K562 (cell line): ENCODE data around the gene VSTM5. TPM values are rescaled to one million over a fixed set of nuclear protein-coding genes. Genes with fewer than 3 reads are reported as not detected.

Experiments used
- ATAC-seq: fragments of 200-7000 bp; cut with Tn5 transposase; 3 replicates; pipeline ENCODE4 v1.9.1; 2020; ENCODE audit warnings: moderate library complexity
- BruUV-seq: library from RNA; stranded (reverse); fragments of 400-500 nt; replicated peaks from 2 replicates; lab custom pipeline; 2021; lab: Mats Ljungman, UMichigan
- CTCF ChIA-PET: fragments of 300-600 bp; formaldehyde crosslinking; extraction: SDS; loops from one replicate; lab custom pipeline; 2021; ENCODE audit warnings: low intra/inter-chr PET ratio; lab: Yijun Ruan, JAX
- POLR2A ChIA-PET: fragments of 300-600, 350-650 bp; sonication (Branson Sonifier 250); formaldehyde crosslinking; extraction: SDS; loops from one replicate; lab custom pipeline; 2021; ENCODE audit warnings: antibody characterized with exemption, inconsistent platforms; lab: Yijun Ruan, JAX
- DNase-seq, 4 experiments: peaks; one replicate each; pipeline versions ENCODE4 v3.0.0 to v3.0.0-alpha.2; 2011 to 2018; ENCODE audit warnings: low spot score in 3 of 4, mixed read lengths in 3 of 4; ENCODE audit errors: extremely low read depth in 1 of 4
- FAIRE-seq: peaks from 2 replicates; lab custom pipeline; 2011; peaks lifted over from hg19 to GRCh38; lab: Jason Lieb, UNC
- H2AFZ ChIP-seq: 2 replicates; pipeline ENCODE4 v1.6.0; 2011; ENCODE audit warnings: low read depth, low read length, control low read depth, inconsistent platforms
- H3K27ac ChIP-seq: fragments of 200-600 bp; 3 replicates; pipeline ENCODE4 v1.8.0; 2011; ENCODE audit warnings: low read depth, mild to moderate bottlenecking, control low read depth, inconsistent platforms, low read length, moderate library complexity, mixed read lengths; ENCODE audit errors: extremely low read depth
- H3K27me3 ChIP-seq, 2 experiments: fragments of 300-600 bp in 1 of 2; 2 replicates in 1 of 2; 3 replicates in 1 of 2; pipeline versions ENCODE4 v1.6.0 to v1.8.0; 2011; ENCODE audit warnings: inconsistent platforms in 2 of 2, low read length in 2 of 2, mild to moderate bottlenecking in 1 of 2, mixed read lengths in 1 of 2, moderate library complexity in 1 of 2; ENCODE audit not compliant: control insufficient read depth in 2 of 2, insufficient read depth in 2 of 2
- H3K36me3 ChIP-seq: fragments of 300-600 bp; 3 replicates; pipeline ENCODE4 v1.8.0; 2011; ENCODE audit warnings: mild to moderate bottlenecking, low read length, inconsistent platforms; ENCODE audit not compliant: control insufficient read depth, insufficient read depth
- H3K4me1 ChIP-seq, 2 experiments: fragments of 200-600 bp in 1 of 2; replicated peaks in 1 of 2; 2 replicates in 1 of 2; 3 replicates in 1 of 2; pipeline versions ENCODE4 v1.5.1 to v1.8.0; 2011; ENCODE audit warnings: inconsistent platforms in 2 of 2, low read length in 2 of 2, mild to moderate bottlenecking in 1 of 2, mixed read lengths in 1 of 2, moderate library complexity in 1 of 2; ENCODE audit not compliant: control insufficient read depth in 2 of 2, insufficient read depth in 2 of 2
- H3K4me2 ChIP-seq: 2 replicates; pipeline ENCODE4 v1.6.1; 2011; ENCODE audit warnings: low read length, control low read depth, inconsistent platforms, mixed read lengths; ENCODE audit not compliant: insufficient read depth
- H3K4me3 ChIP-seq: fragments of 200-600 bp; sonication (generic), shearing (Covaris generic); 2 replicates; pipeline ENCODE4 v1.5.1; 2016; ENCODE audit warnings: control low read depth, inconsistent platforms
- H3K79me2 ChIP-seq: fragments of 200-600 bp; 3 replicates; pipeline ENCODE4 v1.8.0; 2011; ENCODE audit warnings: low read length, inconsistent platforms; ENCODE audit not compliant: control insufficient read depth, insufficient read depth
- H3K9ac ChIP-seq, 2 experiments: 2 replicates each; pipeline versions ENCODE4 v1.6.0 to v1.6.1; 2011; ENCODE audit warnings: low read depth in 2 of 2, low read length in 2 of 2, control low read depth in 1 of 2, inconsistent platforms in 1 of 2, mild to moderate bottlenecking in 1 of 2, mixed read lengths in 1 of 2; ENCODE audit not compliant: insufficient read depth in 1 of 2
- H3K9me1 ChIP-seq: one replicate; pipeline ENCODE4 v1.6.0; 2011; ENCODE audit warnings: inconsistent platforms, mild to moderate bottlenecking, low read length, moderate library complexity; ENCODE audit not compliant: control insufficient read depth, insufficient read depth
- H3K9me3 ChIP-seq: replicated peaks from 2 replicates; pipeline ENCODE4 v1.5.1; 2011; ENCODE audit warnings: low read depth, low read length, inconsistent platforms; ENCODE audit not compliant: control insufficient read depth, insufficient read depth
- H4K20me1 ChIP-seq: replicated peaks from 2 replicates; pipeline ENCODE4 v1.6.1; 2011; ENCODE audit warnings: low read length, inconsistent platforms, mixed read lengths; ENCODE audit not compliant: control insufficient read depth, insufficient read depth
- CHD2 ChIP-seq: IDR thresholded peaks from 2 replicates; pipeline ENCODE4 v1.6.1; 2011; ENCODE audit warnings: low read depth, low read length
- CTBP1 ChIP-seq: fragments of 450-650 bp; IDR thresholded peaks from 2 replicates; pipeline ENCODE4 v1.6.1; 2016; ENCODE audit warnings: borderline replicate concordance
- DMBX1 ChIP-seq: fragments of 250-450 bp; sonication (Bioruptor Pico); IDR thresholded peaks from 2 replicates; pipeline ENCODE4 v1.8.0; 2022; ENCODE audit warnings: inconsistent platforms, mild to moderate bottlenecking, moderate library complexity, borderline replicate concordance
- ELF4 ChIP-seq: fragments of 450-650 bp; formaldehyde crosslinking; IDR thresholded peaks from 2 replicates; pipeline ENCODE4 v1.4.0; 2022; ENCODE audit warnings: missing genetic modification characterization
- EP400 ChIP-seq: fragments of 450-650 bp; IDR thresholded peaks from 2 replicates; pipeline ENCODE4 v1.6.1; 2017; ENCODE audit warnings: antibody characterized with exemption, mild to moderate bottlenecking, moderate library complexity
- ESRRA ChIP-seq: fragments of 450-650 bp; IDR thresholded peaks from 2 replicates; pipeline ENCODE4 v1.6.1; 2014; ENCODE audit warnings: low read depth, mild to moderate bottlenecking, moderate library complexity, borderline replicate concordance
- FOXJ2 ChIP-seq: fragments of 200-800 bp; sonication (Bioruptor generic); IDR thresholded peaks from 2 replicates; pipeline ENCODE4 v1.6.1; 2016; ENCODE audit warnings: missing genetic modification characterization, missing compliant biosample characterization
- GABPB2 ChIP-seq: fragments of 250-450 bp; sonication (Bioruptor Pico); conservative IDR thresholded peaks from 2 replicates; pipeline ENCODE4 v1.5.1; 2021; ENCODE audit warnings: mild to moderate bottlenecking
- HLTF ChIP-seq: fragments of 450-650 bp; IDR thresholded peaks from 2 replicates; pipeline ENCODE4 v1.6.1; 2016
- HSF4 ChIP-seq: fragments of 250-450 bp; sonication (Bioruptor Pico); IDR thresholded peaks from 2 replicates; pipeline ENCODE4 v2.1.2; 2022; ENCODE audit warnings: mild to moderate bottlenecking, moderate library complexity, borderline replicate concordance
- KDM4B ChIP-seq, 2 experiments: fragments of 450-650 bp in 1 of 2; sonication (generic) in 1 of 2; IDR thresholded peaks; 2 replicates each; pipeline ENCODE4 v1.6.1; 2016 to 2017; ENCODE audit warnings: borderline replicate concordance in 2 of 2, antibody characterized with exemption in 1 of 2, low read depth in 1 of 2, mild to moderate bottlenecking in 1 of 2
- L3MBTL2 ChIP-seq: fragments of 450-650 bp; IDR thresholded peaks from 2 replicates; pipeline ENCODE4 v1.6.1; 2016; ENCODE audit warnings: mild to moderate bottlenecking, moderate library complexity
- MCM7 ChIP-seq, 2 experiments: fragments of 450-650 bp; IDR thresholded peaks; 2 replicates each; pipeline ENCODE4 v1.6.1; 2016 to 2018
- NCOA4 ChIP-seq: fragments of 450-650 bp; IDR thresholded peaks from 2 replicates; pipeline ENCODE4 v1.6.1; 2018; ENCODE audit warnings: mild to moderate bottlenecking; ENCODE audit not compliant: partially characterized antibody
- NR2C1 ChIP-seq, 2 experiments: fragments of 450-650 bp; IDR thresholded peaks; 2 replicates each; pipeline ENCODE4 v1.6.1; 2017; ENCODE audit warnings: mild to moderate bottlenecking in 2 of 2, antibody characterized with exemption in 1 of 2, inconsistent platforms in 1 of 2, missing compliant biosample characterization in 1 of 2, missing genetic modification characterization in 1 of 2
- RAD51 ChIP-seq: fragments of 450-650 bp; IDR thresholded peaks from 2 replicates; pipeline ENCODE4 v1.7.1; 2016; ENCODE audit warnings: low read depth, mild to moderate bottlenecking, borderline replicate concordance
- RFX7 ChIP-seq: fragments of 250-450 bp; sonication (Bioruptor Pico); IDR thresholded peaks from 2 replicates; pipeline ENCODE4 v1.5.1; 2021; ENCODE audit warnings: mild to moderate bottlenecking
- SP1 ChIP-seq: sonication (generic); formaldehyde crosslinking; IDR thresholded peaks from 2 replicates; pipeline ENCODE4 v1.8.1; 2022; ENCODE audit warnings: mild to moderate bottlenecking, missing genetic modification reagents
- STAG1 ChIP-seq: sonication (generic); formaldehyde crosslinking; IDR thresholded peaks from 2 replicates; pipeline ENCODE4 v1.5.0; 2020; ENCODE audit warnings: missing genetic modification reagents, borderline replicate concordance
- TAL1 ChIP-seq: fragments of 450-650 bp; IDR thresholded peaks from 2 replicates; pipeline ENCODE4 v1.6.1; 2016; ENCODE audit warnings: mild to moderate bottlenecking
- ZNF354B ChIP-seq: fragments of 250-450 bp; sonication (Bioruptor Pico); IDR thresholded peaks from 2 replicates; pipeline ENCODE4 v1.4.0; 2020
- ZNF436 ChIP-seq: fragments of 250-450, 450-650 bp; sonication (Bioruptor Pico); formaldehyde crosslinking; IDR thresholded peaks from 2 replicates; pipeline ENCODE4 v1.7.0; 2020; ENCODE audit warnings: mild to moderate bottlenecking
- WGBS: fragments of 100-300 bp; shearing (Covaris generic); methylation state at CpG from one replicate; pipeline ENCODE4 v1.1.6; 2016; ENCODE audit warnings: low coverage, mixed read lengths; ENCODE audit not compliant: insufficient coverage; ENCODE audit errors: missing lambda C conversion rate; 5-methylcytosine and 5-hydroxymethylcytosine counted together
- in situ Hi-C: fragments of 300-500 bp; cut with MboI; formaldehyde crosslinking; loops from 4 replicates; pipeline ENCODE4 v1.15.0; 2018; ENCODE audit warnings: inconsistent platforms, mixed read lengths
- intact Hi-C: fragments of 100-400 bp; cut with micrococcal nuclease; formaldehyde crosslinking; loops from 2 replicates; pipeline ENCODE4 v1.14.2; 2022
- polyA plus RNA-seq, 8 experiments: library from polyadenylated mRNA; depleted of rRNA in 4 of 8; stranded (reverse) in 5 of 8; unstranded in 3 of 8; fragments of >200 nt; fragmentation: Nextera tagmentation in 2 of 8; fragmentation: Illumina TruSeq in 1 of 8; extraction: Ambion mirVana in 2 of 8; extraction: Trizol in 1 of 8; gene quantifications; 2 replicates each; pipeline versions ENCODE4 v1.2.1 to v1.2.3, GENCODE V29; 2011 to 2014; ENCODE audit warnings: inconsistent platforms in 1 of 8, missing spikeins in 1 of 8
- total RNA-seq, 7 experiments: library from RNA; depleted of rRNA in 6 of 7; stranded (reverse); fragments of >200 nt in 6 of 7; fragmentation: Illumina TruSeq in 2 of 7; extraction: Trizol in 2 of 7; gene quantifications; 2 replicates each; pipeline versions ENCODE4 v1.2.1 to v1.2.3, GENCODE V29; 2011 to 2021; ENCODE audit warnings: low replicate concordance in 1 of 7
- TF ChIP-seq, protein P1 (sequence below): fragments of 250-450 bp; sonication (Bioruptor Pico); IDR thresholded peaks from 2 replicates; pipeline ENCODE4 v1.5.0; 2021; ENCODE audit warnings: mild to moderate bottlenecking, borderline replicate concordance
- TF ChIP-seq, protein P2 (sequence below): sonication (generic); formaldehyde crosslinking; IDR thresholded peaks from 2 replicates; pipeline ENCODE4 v1.8.1; 2023; ENCODE audit warnings: mild to moderate bottlenecking, missing genetic modification reagents

Gene VSTM5
- total and polyA plus RNA-seq, 9 of the 15 experiments (the other 6 are each of a cell fraction or from before 2014, with no cell fraction given), result 0.01 TPM; not detected in 8

DNA sequence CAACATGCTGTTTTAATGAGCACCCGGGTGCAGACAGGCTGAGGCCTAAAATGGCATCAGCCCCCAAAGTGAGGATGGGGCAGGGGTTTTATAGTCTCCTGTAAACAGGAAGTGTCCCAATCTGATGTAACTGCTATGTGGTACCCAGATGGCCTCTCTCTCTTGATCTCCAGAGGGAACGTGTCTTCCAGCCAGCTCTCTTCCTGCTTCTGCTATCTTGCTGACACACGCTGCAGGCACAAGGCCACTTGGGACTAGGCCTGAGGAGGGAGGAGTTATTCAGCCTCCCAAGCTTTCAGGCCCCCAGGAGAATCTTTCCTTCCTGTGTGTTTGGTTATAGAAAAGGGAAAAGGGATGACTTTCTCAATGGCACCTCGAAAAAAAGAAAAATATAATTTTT lies 11.4 kb upstream of the VSTM5 start:
- intact Hi-C loops, result no loop called here
- peaks cover 0 to 9% of the 10 kb centered on the region in 2 experiments; a peak in 1 of 5 replicates for H3K27me3 ChIP-seq
- H3K27ac ChIP-seq, result no peak overlapping the region
- 10% methylated on average over 4 of the region's 4 CpGs for WGBS
- ATAC-seq (peak; percentile 83), DNase-seq (peak in 1 of 4 experiments; percentile 50), FAIRE-seq (peak; percentile 70)
- in situ Hi-C loops, result no loop called here
- BruUV-seq, result no TSS peak
- CTCF ChIA-PET, result no interaction called here
- no peaks in the 10 kb centered on the region for H3K9me1 ChIP-seq
- H2AFZ ChIP-seq, result peak overlapping the region; percentile 72
- POLR2A ChIA-PET, result no interaction called here
- no peak overlapping the region for H3K9ac ChIP-seq
- H3K9me3 ChIP-seq, result no peaks in the 10 kb centered on the region
- H3K4me1 ChIP-seq, result peaks cover 0 to 5% of the 10 kb centered on the region in 2 experiments; a peak in 2 of 5 replicates
- no peaks in the 10 kb centered on the region for H3K36me3 ChIP-seq
- no peaks in the 10 kb centered on the region for H4K20me1 ChIP-seq
- H3K4me2 ChIP-seq, result peak overlapping the region; percentile 8; the same call in 1 of the 2 replicates
- no peak overlapping the region for H3K4me3 ChIP-seq
- H3K79me2 ChIP-seq, result no peaks in the 10 kb centered on the region
- TF ChIP-seq NR2C1 (IDR thresholded peaks at IDR 0.05), result no peak
- TF ChIP-seq NR2C1 (tag; IDR thresholded peaks at IDR 0.05), result no peak
- TF ChIP-seq NCOA4, result no peak
- no peak for TF ChIP-seq SP1 (CRISPR knock-in tag)
- no peak for TF ChIP-seq CHD2
- TF ChIP-seq ZNF354B (CRISPR knock-in tag), result no peak
- TF ChIP-seq STAG1 (CRISPR knock-in tag), result no peak
- TF ChIP-seq KDM4B (IDR thresholded peaks at IDR 0.05; ENCODE audit: borderline replicate concordance in 2 of 2, low read depth in 1 of 2), result no peak
- 0 out of 2 replicates have a peak, but pooled peaks have one; percentile 6 for TF ChIP-seq TAL1
- TF ChIP-seq, protein P1, sequence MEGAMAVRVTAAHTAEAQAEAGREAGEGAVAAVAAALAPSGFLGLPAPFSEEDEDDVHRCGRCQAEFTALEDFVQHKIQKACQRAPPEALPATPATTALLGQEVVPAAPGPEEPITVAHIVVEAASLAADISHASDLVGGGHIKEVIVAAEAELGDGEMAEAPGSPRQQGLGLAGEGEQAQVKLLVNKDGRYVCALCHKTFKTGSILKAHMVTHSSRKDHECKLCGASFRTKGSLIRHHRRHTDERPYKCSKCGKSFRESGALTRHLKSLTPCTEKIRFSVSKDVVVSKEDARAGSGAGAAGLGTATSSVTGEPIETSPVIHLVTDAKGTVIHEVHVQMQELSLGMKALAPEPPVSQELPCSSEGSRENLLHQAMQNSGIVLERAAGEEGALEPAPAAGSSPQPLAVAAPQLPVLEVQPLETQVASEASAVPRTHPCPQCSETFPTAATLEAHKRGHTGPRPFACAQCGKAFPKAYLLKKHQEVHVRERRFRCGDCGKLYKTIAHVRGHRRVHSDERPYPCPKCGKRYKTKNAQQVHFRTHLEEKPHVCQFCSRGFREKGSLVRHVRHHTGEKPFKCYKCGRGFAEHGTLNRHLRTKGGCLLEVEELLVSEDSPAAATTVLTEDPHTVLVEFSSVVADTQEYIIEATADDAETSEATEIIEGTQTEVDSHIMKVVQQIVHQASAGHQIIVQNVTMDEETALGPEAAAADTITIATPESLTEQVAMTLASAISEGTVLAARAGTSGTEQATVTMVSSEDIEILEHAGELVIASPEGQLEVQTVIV (CRISPR knock-in tag), result no peak
- TF ChIP-seq, protein P2, sequence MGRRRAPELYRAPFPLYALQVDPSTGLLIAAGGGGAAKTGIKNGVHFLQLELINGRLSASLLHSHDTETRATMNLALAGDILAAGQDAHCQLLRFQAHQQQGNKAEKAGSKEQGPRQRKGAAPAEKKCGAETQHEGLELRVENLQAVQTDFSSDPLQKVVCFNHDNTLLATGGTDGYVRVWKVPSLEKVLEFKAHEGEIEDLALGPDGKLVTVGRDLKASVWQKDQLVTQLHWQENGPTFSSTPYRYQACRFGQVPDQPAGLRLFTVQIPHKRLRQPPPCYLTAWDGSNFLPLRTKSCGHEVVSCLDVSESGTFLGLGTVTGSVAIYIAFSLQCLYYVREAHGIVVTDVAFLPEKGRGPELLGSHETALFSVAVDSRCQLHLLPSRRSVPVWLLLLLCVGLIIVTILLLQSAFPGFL (CRISPR knock-in tag), result no peak
- no peak for TF ChIP-seq RFX7 (CRISPR knock-in tag)
- no peak for TF ChIP-seq ESRRA
- TF ChIP-seq ELF4, result no peak
- no peak for TF ChIP-seq HLTF
- TF ChIP-seq DMBX1 (CRISPR knock-in tag), result no peak
- no peak for TF ChIP-seq FOXJ2
- TF ChIP-seq L3MBTL2, result peak; percentile 66; the same call in 1 of the 2 replicates
- TF ChIP-seq CTBP1, result peak; percentile 71
- no peak for TF ChIP-seq HSF4 (CRISPR knock-in tag)
- TF ChIP-seq RAD51, result no peak
- no peak for TF ChIP-seq MCM7 (IDR thresholded peaks at IDR 0.05)
- TF ChIP-seq ZNF436 (CRISPR knock-in tag), result no peak
- peak; percentile 28; the same call in 1 of the 2 replicates for TF ChIP-seq EP400
- TF ChIP-seq GABPB2 (CRISPR knock-in tag), result no peak
